Fibroblast of lung (primary cell): ENCODE data around the gene ABCF2.

ENCODE experiments used
- CTCF ChIP-seq, 2 donors: IDR thresholded peaks in 1 of 2; conservative IDR thresholded peaks in 1 of 2; 1 replicate in 1 of 2; 2 replicates in 1 of 2; pipeline ENCODE4 v1.5.1; 2011 to 2012; ENCODE audit warnings: low read length in 2 of 2, control low read depth in 1 of 2, inconsistent platforms in 1 of 2, low read depth in 1 of 2, mild to moderate bottlenecking in 1 of 2
- EZH2 ChIP-seq: IDR thresholded peaks from 2 replicates; pipeline ENCODE4 v1.5.1; 2012; ENCODE audit warnings: low read length, control low read depth, mild to moderate bottlenecking; ENCODE audit errors: missing control alignments

GRCh38 chr7:151207804-151208203 is 19.2 kb downstream of the ABCF2 start:
- no peak for TF ChIP-seq CTCF (conservative IDR thresholded peaks at IDR 0.05 in 1 of 2, IDR thresholded peaks at IDR 0.05 in 1 of 2; ENCODE audit: low read depth in 1 of 2, low read length in 2 of 2)
- no peak for TF ChIP-seq EZH2
